GM12864 (cell line): ENCODE results near the gene GRPEL1.

Source experiments
- DNase-seq: peaks from one replicate; pipeline ENCODE4 v3.0.0-alpha.2; 2011; ENCODE audit warnings: low read depth
- H3K4me3 ChIP-seq: 2 replicates; pipeline ENCODE4 v1.5.1; 2011; ENCODE audit warnings: mild to moderate bottlenecking, low read depth, low read length, control low read depth
- TF ChIP-seq, protein P1 (sequence below): IDR thresholded peaks from 2 replicates; pipeline ENCODE4 v1.5.1; 2011; ENCODE audit warnings: low read depth, mild to moderate bottlenecking, moderate library complexity, low read length, control low read depth, inconsistent platforms; ENCODE audit errors: missing control alignments

Gene GRPEL1

GRCh38 chr4:7067452-7068278 is at the start of gene GRPEL1:
GRPEL1 (minus strand) TSS chr4:7068064; CDS start chr4:7068032, 32 bp downstream.
- peak; percentile 98 for DNase-seq
- TF ChIP-seq, protein P1, sequence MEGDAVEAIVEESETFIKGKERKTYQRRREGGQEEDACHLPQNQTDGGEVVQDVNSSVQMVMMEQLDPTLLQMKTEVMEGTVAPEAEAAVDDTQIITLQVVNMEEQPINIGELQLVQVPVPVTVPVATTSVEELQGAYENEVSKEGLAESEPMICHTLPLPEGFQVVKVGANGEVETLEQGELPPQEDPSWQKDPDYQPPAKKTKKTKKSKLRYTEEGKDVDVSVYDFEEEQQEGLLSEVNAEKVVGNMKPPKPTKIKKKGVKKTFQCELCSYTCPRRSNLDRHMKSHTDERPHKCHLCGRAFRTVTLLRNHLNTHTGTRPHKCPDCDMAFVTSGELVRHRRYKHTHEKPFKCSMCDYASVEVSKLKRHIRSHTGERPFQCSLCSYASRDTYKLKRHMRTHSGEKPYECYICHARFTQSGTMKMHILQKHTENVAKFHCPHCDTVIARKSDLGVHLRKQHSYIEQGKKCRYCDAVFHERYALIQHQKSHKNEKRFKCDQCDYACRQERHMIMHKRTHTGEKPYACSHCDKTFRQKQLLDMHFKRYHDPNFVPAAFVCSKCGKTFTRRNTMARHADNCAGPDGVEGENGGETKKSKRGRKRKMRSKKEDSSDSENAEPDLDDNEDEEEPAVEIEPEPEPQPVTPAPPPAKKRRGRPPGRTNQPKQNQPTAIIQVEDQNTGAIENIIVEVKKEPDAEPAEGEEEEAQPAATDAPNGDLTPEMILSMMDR = no peak
- H3K4me3 ChIP-seq = peak within 1 kb of the TSS; percentile 84

DNA sequence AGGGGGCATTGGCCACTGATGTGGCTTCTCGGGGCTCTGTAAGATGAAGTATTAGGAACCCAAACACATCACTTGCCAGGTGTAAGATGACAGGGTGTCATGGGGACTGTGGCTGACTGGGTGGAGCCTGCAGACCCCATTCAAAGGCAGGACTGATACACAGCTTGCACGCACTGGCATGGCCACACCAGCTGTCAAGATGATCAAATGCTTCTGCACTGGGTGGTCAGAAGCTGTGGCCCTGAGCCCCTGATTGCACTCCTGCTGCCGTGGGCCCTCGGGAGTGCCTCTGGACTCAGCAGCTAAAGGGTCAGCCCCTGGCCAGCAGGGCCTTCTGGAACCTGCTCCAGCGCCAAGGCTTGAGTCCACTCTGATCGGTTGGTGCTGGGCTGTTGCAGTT is 48.8 kb upstream of the GRPEL1 start:
- H3K4me3 ChIP-seq = no peak overlapping the region
- TF ChIP-seq, protein P1 = no peak
- DNase-seq = no peak

- TF ChIP-seq, protein P1 = no peak
- H3K4me3 ChIP-seq = no peak overlapping the region
- no peak for DNase-seq
Measured at GRCh38 chr4:7115557-7116340, 47.9 kb upstream of the GRPEL1 start.

DNA sequence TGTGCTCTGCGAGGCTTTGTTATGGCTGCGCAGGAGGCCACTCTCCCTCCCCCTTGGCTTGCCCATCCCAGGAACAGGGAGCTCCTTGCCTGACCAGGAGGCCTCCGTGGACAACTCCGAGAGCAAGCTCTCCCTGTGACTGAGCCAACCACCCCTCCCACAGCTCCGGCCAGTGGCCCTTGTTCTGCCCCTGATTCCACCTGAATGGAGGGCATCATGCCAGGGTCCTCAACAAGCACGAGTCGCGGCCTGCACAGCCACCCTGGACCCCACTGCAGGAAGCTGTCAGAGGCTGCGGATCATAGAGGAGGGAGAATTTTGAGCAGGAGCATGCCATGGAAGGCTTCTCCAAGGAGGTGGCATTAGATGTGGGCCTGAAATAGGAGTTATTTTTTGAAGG is 44.8 kb upstream of the GRPEL1 start:
- TF ChIP-seq, protein P1 = no peak
- DNase-seq = no peak
- no peak overlapping the region for H3K4me3 ChIP-seq

DNA sequence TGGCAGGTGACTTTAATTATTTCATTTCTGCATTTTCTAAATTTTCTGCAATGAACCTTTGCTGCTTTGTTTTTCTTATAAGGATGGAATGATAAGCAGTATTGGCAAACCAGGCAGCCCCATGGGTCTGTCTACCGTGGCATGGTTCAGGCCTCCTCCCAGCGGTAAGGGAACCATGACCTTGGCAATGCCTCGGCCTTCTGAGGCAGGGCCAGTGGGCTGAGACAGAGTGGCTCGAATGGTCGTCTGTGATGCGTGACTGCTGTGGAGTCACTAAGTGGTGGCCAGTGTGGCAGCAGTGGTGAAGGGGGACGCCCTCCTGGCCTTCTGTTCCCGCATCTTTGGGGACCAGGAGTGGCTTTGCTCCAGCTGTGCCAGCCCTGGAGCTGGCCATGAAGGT is 43.6 kb upstream of the GRPEL1 start:
- TF ChIP-seq, protein P1 = no peak
- no peak for DNase-seq
- no peak overlapping the region for H3K4me3 ChIP-seq

DNA sequence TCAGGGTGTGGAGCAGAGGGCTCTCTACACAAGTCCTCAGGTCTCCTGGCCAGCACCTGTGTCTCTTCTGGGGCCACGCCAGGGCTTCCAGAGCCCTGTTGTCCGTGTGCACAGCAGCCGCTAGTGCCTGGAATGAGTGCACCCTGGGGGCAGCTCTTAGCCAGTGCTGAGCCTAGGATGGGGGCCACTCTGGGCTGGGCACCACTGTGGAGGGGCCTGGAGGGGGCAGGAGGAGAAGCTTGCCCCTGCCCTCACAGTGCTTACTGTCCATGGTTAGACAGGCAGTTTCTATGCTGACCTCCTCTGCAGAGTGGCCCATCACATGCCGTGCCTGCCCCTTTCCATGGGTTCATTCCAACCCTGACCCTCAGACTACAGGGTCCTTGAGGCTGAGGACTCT is 42.7 kb upstream of the GRPEL1 start:
- H3K4me3 ChIP-seq = no peak overlapping the region
- no peak for DNase-seq
- TF ChIP-seq, protein P1 = no peak

DNA sequence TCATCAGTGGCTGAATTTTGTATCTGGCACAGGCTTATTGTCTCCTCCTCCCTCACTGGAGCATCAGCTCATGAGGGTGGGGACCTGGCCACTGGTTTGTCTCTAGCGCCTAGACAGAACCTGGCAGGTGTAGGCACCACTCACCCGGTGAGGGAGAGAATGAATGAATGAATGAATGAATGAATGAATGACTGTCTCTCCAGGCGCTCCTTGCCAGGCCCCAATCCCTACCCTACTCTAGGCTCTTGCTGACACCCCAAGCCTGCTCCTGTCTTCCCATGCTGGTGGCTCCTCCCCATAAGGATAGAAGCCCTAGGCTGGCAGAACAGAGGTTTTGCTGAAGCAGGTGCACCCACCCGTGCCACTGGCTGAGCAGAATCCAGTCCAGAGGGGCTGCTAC is 41.3 kb upstream of the GRPEL1 start:
- TF ChIP-seq, protein P1 = no peak
- H3K4me3 ChIP-seq = no peak overlapping the region
- no peak for DNase-seq
